ENCODE results near the gene YAP1. TPM values are rescaled to one million over a fixed set of nuclear protein-coding genes. Genes with fewer than 3 reads are reported as not detected.

The YAP1 gene
- total RNA-seq, 2 experiments from 2014 or later: not detected

- Histone ChIP-seq H3K27ac (ENCODE audit: low read depth, low read length, poor library complexity, severe bottlenecking) (no peak overlapping the region), H3K36me3 (ENCODE audit: insufficient read depth, low read length) (no peaks in the 10 kb centered on the region), H4K20me1 (ENCODE audit: insufficient read depth, low read length) (no peaks in the 10 kb centered on the region), H3K9me2 (ENCODE audit: insufficient read depth, low read length) (no peaks in the 10 kb centered on the region), H3K4me3 (ENCODE audit: low read depth, low read length, poor library complexity, severe bottlenecking) (no peak overlapping the region), H3K79me2 (ENCODE audit: insufficient read depth, low read depth, low read length) (no peaks in the 10 kb centered on the region), H2AFZ (ENCODE audit: low read length) (no peak overlapping the region), H3K4me1 (ENCODE audit: insufficient read depth, low read length, poor library complexity, severe bottlenecking) (no peaks in the 10 kb centered on the region), H3K4me2 (ENCODE audit: low read length) (no peak overlapping the region), H3K9me3 (ENCODE audit: low read length) (no peaks in the 10 kb centered on the region)
- TF ChIP-seq CTCF (conservative IDR thresholded peaks at IDR 0.05; ENCODE audit: low read length) (no peak), EZH2phosphoT487 (IDR thresholded peaks at IDR 0.05; ENCODE audit: borderline replicate concordance, low read depth, low read length) (no peak)
- ChIA-PET POLR2A (no interaction called here), CTCF (ENCODE audit: unreplicated experiment) (no interaction called here)
- no peak for DNase-seq (ENCODE audit: low spot score)
- BruUV-seq (replicated peaks): no TSS peak
- intact Hi-C loops (cut with micrococcal nuclease; ENCODE audit: unreplicated experiment): no loop called here
These were observed 48.1 kb upstream of the YAP1 start for GRCh38 chr11:102062106-102062505.

- CTCF ChIA-PET (ENCODE audit: unreplicated experiment): no interaction called here
- Histone ChIP-seq H3K36me3 (ENCODE audit: insufficient read depth, low read length) (no peaks in the 10 kb centered on the region), H3K4me1 (ENCODE audit: insufficient read depth, low read length, poor library complexity, severe bottlenecking) (no peaks in the 10 kb centered on the region), H4K20me1 (ENCODE audit: insufficient read depth, low read length) (no peaks in the 10 kb centered on the region), H2AFZ (ENCODE audit: low read length) (no peak overlapping the region), H3K9me2 (ENCODE audit: insufficient read depth, low read length) (no peaks in the 10 kb centered on the region), H3K4me2 (ENCODE audit: low read length) (no peak overlapping the region), H3K27ac (ENCODE audit: low read depth, low read length, poor library complexity, severe bottlenecking) (no peak overlapping the region), H3K79me2 (ENCODE audit: insufficient read depth, low read depth, low read length) (no peaks in the 10 kb centered on the region), H3K4me3 (ENCODE audit: low read depth, low read length, poor library complexity, severe bottlenecking) (no peak overlapping the region), H3K9me3 (ENCODE audit: low read length) (no peaks in the 10 kb centered on the region)
- no peak for DNase-seq (ENCODE audit: low spot score)
- intact Hi-C loops (cut with micrococcal nuclease; ENCODE audit: unreplicated experiment): no loop called here
- POLR2A ChIA-PET: interaction anchor here (1.4 kb wide), 1 partner anchor 50 kb away, joined by 3 read pairs; no protein-coding TSS in a partner anchor
- TF ChIP-seq CTCF (conservative IDR thresholded peaks at IDR 0.05; ENCODE audit: low read length): no peak
- TF ChIP-seq EZH2phosphoT487 (IDR thresholded peaks at IDR 0.05; ENCODE audit: borderline replicate concordance, low read depth, low read length): no peak
- BruUV-seq (replicated peaks): no TSS peak
These were observed 45.9 kb upstream of the YAP1 start for GRCh38 chr11:102064316-102064715.

GRCh38 chr11:102070766-102071165 lies 39.5 kb upstream of the YAP1 start:
- Histone ChIP-seq H3K9me2 (ENCODE audit: insufficient read depth, low read length) (no peaks in the 10 kb centered on the region), H3K4me3 (ENCODE audit: low read depth, low read length, poor library complexity, severe bottlenecking) (no peak overlapping the region), H4K20me1 (ENCODE audit: insufficient read depth, low read length) (no peaks in the 10 kb centered on the region), H3K4me2 (ENCODE audit: low read length) (no peak overlapping the region), H3K27ac (ENCODE audit: low read depth, low read length, poor library complexity, severe bottlenecking) (no peak overlapping the region), H3K79me2 (ENCODE audit: insufficient read depth, low read depth, low read length) (no peaks in the 10 kb centered on the region), H3K36me3 (ENCODE audit: insufficient read depth, low read length) (no peaks in the 10 kb centered on the region), H2AFZ (ENCODE audit: low read length) (no peak overlapping the region), H3K9me3 (ENCODE audit: low read length) (0 out of 2 replicates have a peak, but pooled peaks cover 8% of the 10 kb centered on the region), H3K4me1 (ENCODE audit: insufficient read depth, low read length, poor library complexity, severe bottlenecking) (no peaks in the 10 kb centered on the region)
- ChIA-PET POLR2A (no interaction called here), CTCF (ENCODE audit: unreplicated experiment) (no interaction called here)
- DNase-seq (ENCODE audit: low spot score): no peak
- intact Hi-C loops (cut with micrococcal nuclease; ENCODE audit: unreplicated experiment): no loop called here
- no TSS peak for BruUV-seq (replicated peaks)
- no peak for TF ChIP-seq CTCF (conservative IDR thresholded peaks at IDR 0.05; ENCODE audit: low read length)

Measured in OCI-LY7 (cell line).